Sigmoid colon (tissue), 4 donors: ENCODE measurements around the gene KLRC1.
"Not testable (repeated sequence)": the region's sequence is repeated elsewhere in the genome, so short reads cannot be mapped to it uniquely, and the experiment has no call there.

Source experiments
- CTCF ChIP-seq, 4 experiments: fragments of 450-650 bp in 3 of 4; fragments of 200-600 bp in 1 of 4; IDR thresholded peaks; one replicate each; pipeline ENCODE4 v1.5.1; 2016 to 2019; ENCODE audit warnings: antibody characterized with exemption in 4 of 4, mild to moderate bottlenecking in 3 of 4, moderate library complexity in 2 of 4
- EP300 ChIP-seq, 4 donors: sonication (generic); formaldehyde crosslinking; IDR thresholded peaks; one replicate each; pipeline ENCODE4 v1.6.1; 2017; ENCODE audit warnings: antibody characterized with exemption in 4 of 4
- POLR2A ChIP-seq, 2 donors: fragments of 450-650 bp; IDR thresholded peaks; one replicate each; pipeline ENCODE4 v1.6.1; 2016; ENCODE audit warnings: antibody characterized with exemption in 2 of 2, mild to moderate bottlenecking in 2 of 2, moderate library complexity in 2 of 2
- POLR2AphosphoS5 ChIP-seq, 4 donors: sonication (generic); formaldehyde crosslinking; IDR thresholded peaks; one replicate each; pipeline ENCODE4 v1.6.1; 2017; ENCODE audit warnings: antibody characterized with exemption in 4 of 4

DNA sequence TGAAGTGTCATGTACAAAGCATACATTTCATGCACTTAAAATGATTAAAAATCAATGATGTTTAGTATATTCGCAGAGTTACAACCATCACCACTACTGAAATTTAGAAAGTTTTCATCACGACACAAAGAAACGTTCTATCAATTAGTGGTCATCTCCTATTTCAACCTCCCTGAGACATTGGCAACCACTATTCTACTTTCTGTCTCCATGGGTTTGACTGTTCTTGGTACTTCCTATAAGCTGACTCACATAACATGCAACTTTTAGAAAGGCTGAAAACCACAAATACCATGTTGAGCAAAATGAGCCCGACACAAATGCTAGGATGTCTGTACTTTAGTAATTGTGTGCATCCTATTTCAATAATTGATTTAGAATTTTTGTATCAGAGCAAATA lies 22.6 kb downstream of the KLRC1 start:
- not testable (repeated sequence) for TF ChIP-seq POLR2AphosphoS5, CTCF, POLR2A, EP300 (IDR thresholded peaks at IDR 0.05)
